Measurements from ENCODE around the gene MBD5.

MBD5 gene

DNA sequence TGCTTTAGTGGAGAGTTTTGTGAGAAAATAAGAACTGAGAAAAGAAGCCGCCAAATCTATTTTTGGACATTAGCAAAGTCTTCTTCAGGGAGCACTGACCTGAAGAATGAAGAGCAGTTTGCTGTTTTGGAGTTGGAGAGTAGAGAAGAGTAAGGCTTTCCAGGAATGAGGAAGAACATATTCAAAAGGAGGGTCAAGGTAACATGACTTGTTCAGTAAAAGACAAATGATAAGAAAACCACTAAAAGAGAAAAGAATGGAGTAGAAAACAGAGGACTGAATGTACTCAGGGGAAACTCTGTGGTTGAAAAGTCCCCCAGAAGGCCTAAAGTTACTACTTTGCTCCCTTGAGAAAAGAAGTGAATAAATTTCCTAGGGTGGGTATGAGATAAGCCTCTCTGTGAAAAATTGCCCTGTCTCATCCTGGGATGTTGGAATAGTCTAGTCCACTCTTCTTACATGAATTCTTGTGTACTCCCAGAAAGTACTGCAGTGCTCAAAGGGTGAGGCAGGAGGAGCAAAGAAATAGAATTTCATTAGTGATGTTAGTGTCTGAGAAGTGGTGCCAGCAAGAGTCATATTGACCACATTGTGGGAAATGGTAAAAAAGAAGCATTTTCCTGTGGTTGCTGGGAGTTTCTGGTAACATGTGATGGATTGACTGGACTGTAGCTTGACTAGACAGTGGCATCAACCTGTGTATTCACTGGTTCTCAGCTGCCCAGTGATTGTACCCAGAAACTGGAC is 27.8 kb downstream of the MBD5 start:
- TF ChIP-seq, protein P1, sequence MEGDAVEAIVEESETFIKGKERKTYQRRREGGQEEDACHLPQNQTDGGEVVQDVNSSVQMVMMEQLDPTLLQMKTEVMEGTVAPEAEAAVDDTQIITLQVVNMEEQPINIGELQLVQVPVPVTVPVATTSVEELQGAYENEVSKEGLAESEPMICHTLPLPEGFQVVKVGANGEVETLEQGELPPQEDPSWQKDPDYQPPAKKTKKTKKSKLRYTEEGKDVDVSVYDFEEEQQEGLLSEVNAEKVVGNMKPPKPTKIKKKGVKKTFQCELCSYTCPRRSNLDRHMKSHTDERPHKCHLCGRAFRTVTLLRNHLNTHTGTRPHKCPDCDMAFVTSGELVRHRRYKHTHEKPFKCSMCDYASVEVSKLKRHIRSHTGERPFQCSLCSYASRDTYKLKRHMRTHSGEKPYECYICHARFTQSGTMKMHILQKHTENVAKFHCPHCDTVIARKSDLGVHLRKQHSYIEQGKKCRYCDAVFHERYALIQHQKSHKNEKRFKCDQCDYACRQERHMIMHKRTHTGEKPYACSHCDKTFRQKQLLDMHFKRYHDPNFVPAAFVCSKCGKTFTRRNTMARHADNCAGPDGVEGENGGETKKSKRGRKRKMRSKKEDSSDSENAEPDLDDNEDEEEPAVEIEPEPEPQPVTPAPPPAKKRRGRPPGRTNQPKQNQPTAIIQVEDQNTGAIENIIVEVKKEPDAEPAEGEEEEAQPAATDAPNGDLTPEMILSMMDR (conservative IDR thresholded peaks at IDR 0.05): no peak
- no peak overlapping the region for H3K27ac ChIP-seq

GRCh38 chr2:148049284-148049683 is 28.4 kb downstream of the MBD5 start:
- TF ChIP-seq, protein P1 (conservative IDR thresholded peaks at IDR 0.05): no peak
- no peak overlapping the region for H3K27ac ChIP-seq

- TF ChIP-seq, protein P1 (conservative IDR thresholded peaks at IDR 0.05): no peak
- no peak overlapping the region for H3K27ac ChIP-seq
Measured at GRCh38 chr2:148052687-148053086, 31.8 kb downstream of the MBD5 start.

DNA sequence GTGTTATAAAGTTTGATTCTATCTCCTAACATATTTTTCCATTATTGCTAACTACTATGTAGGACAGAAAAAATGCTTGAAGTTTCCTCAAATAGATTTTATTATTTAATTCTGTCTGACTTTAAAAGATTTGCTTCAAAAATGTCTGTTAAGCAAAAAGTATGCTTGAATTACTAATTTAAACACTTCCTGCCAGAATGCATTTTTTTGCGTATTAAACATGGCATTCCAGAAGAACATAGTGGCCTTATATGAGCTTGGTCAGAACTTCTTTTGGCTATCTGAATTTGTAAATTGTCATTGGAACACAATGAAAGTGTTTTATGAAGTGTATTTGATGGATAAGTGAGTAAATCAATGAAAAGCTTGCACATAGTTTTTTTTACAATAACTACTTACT is 37.8 kb downstream of the MBD5 start:
- no peak overlapping the region for H3K27ac ChIP-seq
- TF ChIP-seq, protein P1 (conservative IDR thresholded peaks at IDR 0.05): no peak

GRCh38 chr2:148063633-148064032 is 42.7 kb downstream of the MBD5 start:
- TF ChIP-seq, protein P1 (conservative IDR thresholded peaks at IDR 0.05): no peak
- H3K27ac ChIP-seq: no peak overlapping the region

DNA sequence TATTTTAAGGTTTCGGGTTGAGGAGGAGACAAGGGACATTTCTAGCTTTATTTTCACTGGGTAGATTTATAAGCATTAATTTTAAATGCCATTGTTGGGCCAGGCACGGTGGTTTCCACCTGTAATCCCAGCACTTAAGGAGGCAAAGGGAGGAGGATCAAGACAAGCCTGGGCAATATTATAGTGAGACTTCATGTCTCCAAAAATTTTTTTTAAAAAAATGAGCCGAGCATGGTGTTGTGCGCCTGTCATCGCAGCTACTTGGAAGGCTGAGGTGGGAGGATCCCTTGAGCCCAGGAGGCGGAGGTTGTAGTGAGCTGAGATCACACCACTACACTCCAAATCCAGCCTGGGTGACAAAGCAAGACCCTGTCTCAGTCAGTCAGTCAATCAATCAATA is 45.0 kb downstream of the MBD5 start:
- TF ChIP-seq, protein P1 (conservative IDR thresholded peaks at IDR 0.05): no peak
- no peak overlapping the region for H3K27ac ChIP-seq

- TF ChIP-seq, protein P1 (conservative IDR thresholded peaks at IDR 0.05): no peak
Measured at GRCh38 chr2:148067801-148068200, 46.9 kb downstream of the MBD5 start.

More at GRCh38 chr2:148067801-148068200, 46.9 kb downstream of the MBD5 start:
- H3K27ac ChIP-seq: no peak overlapping the region
